ENCODE measurements around the gene TMEM63A. TPM values are rescaled to one million over a fixed set of nuclear protein-coding genes. Genes with fewer than 3 reads are reported as not detected.

TMEM63A gene
- total and polyA plus RNA-seq, 2 of the 13 experiments (the other 11 are each of a cell fraction or from before 2014, with no cell fraction given): 23.9 to 53.3 TPM

DNA sequence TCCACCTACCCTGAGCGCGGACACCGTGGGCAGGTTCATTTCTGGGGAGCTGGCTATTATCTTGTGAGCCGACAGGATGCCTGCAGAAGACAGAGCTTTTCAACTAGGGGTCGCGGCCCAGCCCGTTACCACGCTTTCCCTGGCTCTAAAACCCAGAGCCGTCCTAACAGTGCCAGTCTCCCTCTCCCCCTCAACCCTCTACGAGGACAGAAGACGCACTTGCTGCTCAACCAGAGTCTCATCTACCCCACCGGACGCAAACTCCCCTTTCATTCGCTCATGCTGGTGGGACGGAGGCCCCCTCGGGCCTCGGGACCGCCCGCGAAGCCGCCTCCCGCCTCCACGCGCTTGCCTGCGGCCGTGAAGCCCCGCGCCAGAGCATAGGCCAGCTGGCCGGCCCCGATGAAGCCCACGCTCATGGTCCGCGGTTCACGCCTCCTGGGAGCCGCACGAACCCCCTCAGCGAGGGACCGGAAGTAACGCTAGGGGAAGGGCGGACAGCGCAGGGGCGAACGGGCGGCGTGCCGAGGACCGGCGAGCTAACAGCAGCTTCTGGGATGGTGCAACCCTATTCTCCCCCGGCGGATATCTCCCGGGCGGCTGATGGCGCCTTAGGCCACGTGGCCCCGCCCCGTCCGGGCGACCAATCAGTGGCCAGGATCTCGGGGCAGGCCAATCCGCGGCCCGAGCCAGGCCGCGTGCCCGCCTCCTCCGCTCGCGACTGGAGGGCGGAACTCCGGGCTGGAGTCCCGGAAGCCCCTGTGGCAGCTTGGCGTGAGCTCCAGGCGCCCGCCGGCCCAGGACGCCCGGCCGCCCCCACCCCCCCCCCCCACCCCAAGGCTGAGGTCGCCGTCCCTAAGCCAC lies 41.7 kb upstream of the TMEM63A start, which contains the start of gene PYCR2 (continued):
- TF ChIP-seq, protein P1, sequence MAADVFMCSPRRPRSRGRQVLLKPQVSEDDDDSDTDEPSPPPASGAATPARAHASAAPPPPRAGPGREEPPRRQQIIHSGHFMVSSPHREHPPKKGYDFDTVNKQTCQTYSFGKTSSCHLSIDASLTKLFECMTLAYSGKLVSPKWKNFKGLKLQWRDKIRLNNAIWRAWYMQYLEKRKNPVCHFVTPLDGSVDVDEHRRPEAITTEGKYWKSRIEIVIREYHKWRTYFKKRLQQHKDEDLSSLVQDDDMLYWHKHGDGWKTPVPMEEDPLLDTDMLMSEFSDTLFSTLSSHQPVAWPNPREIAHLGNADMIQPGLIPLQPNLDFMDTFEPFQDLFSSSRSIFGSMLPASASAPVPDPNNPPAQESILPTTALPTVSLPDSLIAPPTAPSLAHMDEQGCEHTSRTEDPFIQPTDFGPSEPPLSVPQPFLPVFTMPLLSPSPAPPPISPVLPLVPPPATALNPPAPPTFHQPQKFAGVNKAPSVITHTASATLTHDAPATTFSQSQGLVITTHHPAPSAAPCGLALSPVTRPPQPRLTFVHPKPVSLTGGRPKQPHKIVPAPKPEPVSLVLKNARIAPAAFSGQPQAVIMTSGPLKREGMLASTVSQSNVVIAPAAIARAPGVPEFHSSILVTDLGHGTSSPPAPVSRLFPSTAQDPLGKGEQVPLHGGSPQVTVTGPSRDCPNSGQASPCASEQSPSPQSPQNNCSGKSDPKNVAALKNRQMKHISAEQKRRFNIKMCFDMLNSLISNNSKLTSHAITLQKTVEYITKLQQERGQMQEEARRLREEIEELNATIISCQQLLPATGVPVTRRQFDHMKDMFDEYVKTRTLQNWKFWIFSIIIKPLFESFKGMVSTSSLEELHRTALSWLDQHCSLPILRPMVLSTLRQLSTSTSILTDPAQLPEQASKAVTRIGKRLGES (CRISPR knock-in tag; IDR thresholded peaks at IDR 0.05; ENCODE audit: borderline replicate concordance): no peak
- TF ChIP-seq POLR2AphosphoS5 (IDR thresholded peaks at IDR 0.05; ENCODE audit: low read depth, low read length) (peak; percentile 86), HDAC1 (CRISPR knock-in tag; IDR thresholded peaks at IDR 0.05) (peak; percentile 93), PPARG (CRISPR knock-in tag; conservative IDR thresholded peaks at IDR 0.05) (peak; percentile 27; the same call in 1 of the 2 replicates), ZNF33B (CRISPR knock-in tag; IDR thresholded peaks at IDR 0.05) (peak; percentile 83), ZSCAN20 (CRISPR knock-in tag; IDR thresholded peaks at IDR 0.05; ENCODE audit: borderline replicate concordance) (0 out of 2 replicates have a peak, but pooled peaks have one; percentile 13), ZFP82 (CRISPR knock-in tag; IDR thresholded peaks at IDR 0.05; ENCODE audit: borderline replicate concordance) (no peak), MED1 (CRISPR knock-in tag; IDR thresholded peaks at IDR 0.05) (peak; percentile 39; the same call in 1 of the 2 replicates), ZNF564 (CRISPR knock-in tag; IDR thresholded peaks at IDR 0.05) (0 out of 2 replicates have a peak, but pooled peaks have one; percentile 26), ZNF891 (CRISPR knock-in tag; IDR thresholded peaks at IDR 0.05) (peak; percentile 53; the same call in 1 of the 2 replicates), SNAI1 (CRISPR knock-in tag; IDR thresholded peaks at IDR 0.05; ENCODE audit: borderline replicate concordance) (no peak; the same call in 1 of the 2 replicates), MBD4 (IDR thresholded peaks at IDR 0.05; ENCODE audit: borderline replicate concordance, low read length) (no peak), JARID2 (CRISPR knock-in tag; IDR thresholded peaks at IDR 0.05; ENCODE audit: insufficient replicate concordance) (no peak), FOXC1 (CRISPR knock-in tag; IDR thresholded peaks at IDR 0.05; ENCODE audit: borderline replicate concordance) (peak; percentile 95), HHEX (CRISPR knock-in tag; IDR thresholded peaks at IDR 0.05) (no peak), ZNF780A (CRISPR knock-in tag; IDR thresholded peaks at IDR 0.05) (no peak), RARG (CRISPR knock-in tag; IDR thresholded peaks at IDR 0.05; ENCODE audit: low read depth) (no peak), FOXA3 (CRISPR knock-in tag; IDR thresholded peaks at IDR 0.05) (0 out of 2 replicates have a peak, but pooled peaks have one; percentile 29), FOXP1 (IDR thresholded peaks at IDR 0.05) (no peak), FOXP1 (CRISPR knock-in tag; IDR thresholded peaks at IDR 0.05) (no peak), ZMYM2 (CRISPR knock-in tag; IDR thresholded peaks at IDR 0.05) (0 out of 2 replicates have a peak, but pooled peaks have one; percentile 22), ZNF816 (CRISPR knock-in tag; IDR thresholded peaks at IDR 0.05; ENCODE audit: borderline replicate concordance) (peak; percentile 64; the same call in 1 of the 2 replicates), NR2F2 (IDR thresholded peaks at IDR 0.05; ENCODE audit: borderline replicate concordance, low read depth) (no peak)
- TF ChIP-seq, protein P2, sequence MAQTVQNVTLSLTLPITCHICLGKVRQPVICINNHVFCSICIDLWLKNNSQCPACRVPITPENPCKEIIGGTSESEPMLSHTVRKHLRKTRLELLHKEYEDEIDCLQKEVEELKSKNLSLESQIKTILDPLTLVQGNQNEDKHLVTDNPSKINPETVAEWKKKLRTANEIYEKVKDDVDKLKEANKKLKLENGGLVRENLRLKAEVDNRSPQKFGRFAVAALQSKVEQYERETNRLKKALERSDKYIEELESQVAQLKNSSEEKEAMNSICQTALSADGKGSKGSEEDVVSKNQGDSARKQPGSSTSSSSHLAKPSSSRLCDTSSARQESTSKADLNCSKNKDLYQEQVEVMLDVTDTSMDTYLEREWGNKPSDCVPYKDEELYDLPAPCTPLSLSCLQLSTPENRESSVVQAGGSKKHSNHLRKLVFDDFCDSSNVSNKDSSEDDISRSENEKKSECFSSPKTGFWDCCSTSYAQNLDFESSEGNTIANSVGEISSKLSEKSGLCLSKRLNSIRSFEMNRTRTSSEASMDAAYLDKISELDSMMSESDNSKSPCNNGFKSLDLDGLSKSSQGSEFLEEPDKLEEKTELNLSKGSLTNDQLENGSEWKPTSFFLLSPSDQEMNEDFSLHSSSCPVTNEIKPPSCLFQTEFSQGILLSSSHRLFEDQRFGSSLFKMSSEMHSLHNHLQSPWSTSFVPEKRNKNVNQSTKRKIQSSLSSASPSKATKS (CRISPR knock-in tag; IDR thresholded peaks at IDR 0.05): no peak
- TF ChIP-seq, protein P3, sequence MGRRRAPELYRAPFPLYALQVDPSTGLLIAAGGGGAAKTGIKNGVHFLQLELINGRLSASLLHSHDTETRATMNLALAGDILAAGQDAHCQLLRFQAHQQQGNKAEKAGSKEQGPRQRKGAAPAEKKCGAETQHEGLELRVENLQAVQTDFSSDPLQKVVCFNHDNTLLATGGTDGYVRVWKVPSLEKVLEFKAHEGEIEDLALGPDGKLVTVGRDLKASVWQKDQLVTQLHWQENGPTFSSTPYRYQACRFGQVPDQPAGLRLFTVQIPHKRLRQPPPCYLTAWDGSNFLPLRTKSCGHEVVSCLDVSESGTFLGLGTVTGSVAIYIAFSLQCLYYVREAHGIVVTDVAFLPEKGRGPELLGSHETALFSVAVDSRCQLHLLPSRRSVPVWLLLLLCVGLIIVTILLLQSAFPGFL (CRISPR knock-in tag; IDR thresholded peaks at IDR 0.05): no peak

All from HepG2 (cell line).